Keratinocyte (primary cell): ENCODE results near the gene COQ4. TPM values are rescaled to one million over a fixed set of nuclear protein-coding genes. Genes with fewer than 3 reads are reported as not detected.

Experiments used
- DNase-seq: peaks from one replicate; pipeline ENCODE4 v3.0.0-alpha.2; 2011; ENCODE audit warnings: low read depth, missing footprints, low spot score
- FAIRE-seq: peaks from 2 replicates; lab custom pipeline; 2011; peaks lifted over from hg19 to GRCh38; lab: Jason Lieb, UNC
- H2AFZ ChIP-seq: 2 replicates; pipeline ENCODE4 v1.6.0; 2012; ENCODE audit warnings: low read length, control low read depth, inconsistent platforms; ENCODE audit not compliant: control insufficient read depth
- H3K27ac ChIP-seq: 2 replicates; pipeline ENCODE4 v1.5.1; 2011; ENCODE audit warnings: low read length; ENCODE audit not compliant: control insufficient read depth, insufficient read depth
- H3K27me3 ChIP-seq: 3 replicates; pipeline ENCODE4 v1.6.0; 2011; ENCODE audit warnings: low read length; ENCODE audit not compliant: control insufficient read depth, insufficient read depth; ENCODE audit errors: extremely low read depth
- H3K36me3 ChIP-seq, 2 experiments: 2 replicates in 1 of 2; 3 replicates in 1 of 2; pipeline ENCODE4 v1.5.1; 2011; ENCODE audit warnings: low read length in 2 of 2, mild to moderate bottlenecking in 1 of 2; ENCODE audit not compliant: control insufficient read depth in 2 of 2, insufficient read depth in 2 of 2; ENCODE audit errors: extremely low read depth in 1 of 2
- H3K4me1 ChIP-seq: 3 replicates; pipeline ENCODE4 v1.5.1; 2011; ENCODE audit warnings: low read length; ENCODE audit not compliant: control insufficient read depth, insufficient read depth; ENCODE audit errors: extremely low read depth
- H3K4me2 ChIP-seq: 3 replicates; pipeline ENCODE4 v1.6.0; 2011; ENCODE audit warnings: low read depth, low read length; ENCODE audit not compliant: control insufficient read depth, insufficient read depth; ENCODE audit errors: extremely low read depth
- H3K4me3 ChIP-seq, 3 experiments: fragments of 200-600 bp in 1 of 3; sonication (generic) in 1 of 3; 2 replicates in 2 of 3; 3 replicates in 1 of 3; pipeline ENCODE4 v1.5.1; 2011 to 2016; ENCODE audit warnings: low read length in 3 of 3, mild to moderate bottlenecking in 3 of 3, control low read depth in 2 of 3, inconsistent platforms in 1 of 3, low read depth in 1 of 3, mixed read lengths in 1 of 3, mixed run types in 1 of 3, moderate library complexity in 1 of 3; ENCODE audit not compliant: control insufficient read depth in 2 of 3, insufficient read depth in 2 of 3; ENCODE audit errors: extremely low read depth in 1 of 3
- H3K79me2 ChIP-seq: 2 replicates; pipeline ENCODE4 v1.6.0; 2012; ENCODE audit warnings: low read length; ENCODE audit not compliant: control insufficient read depth, insufficient read depth
- H3K9ac ChIP-seq: 3 replicates; pipeline ENCODE4 v1.6.0; 2011; ENCODE audit warnings: low read length; ENCODE audit not compliant: control insufficient read depth, insufficient read depth; ENCODE audit errors: extremely low read depth
- H3K9me1 ChIP-seq: 3 replicates; pipeline ENCODE4 v1.6.0; 2011; ENCODE audit warnings: low read length; ENCODE audit not compliant: control insufficient read depth, insufficient read depth; ENCODE audit errors: extremely low read depth
- H3K9me3 ChIP-seq: 2 replicates; pipeline ENCODE4 v1.5.1; 2012; ENCODE audit warnings: low read depth, low read length; ENCODE audit not compliant: control insufficient read depth
- H4K20me1 ChIP-seq: 3 replicates; pipeline ENCODE4 v1.6.0; 2011; ENCODE audit warnings: low read length; ENCODE audit not compliant: control insufficient read depth, insufficient read depth; ENCODE audit errors: extremely low read depth
- CTCF ChIP-seq, 3 experiments: IDR thresholded peaks in 1 of 3; conservative IDR thresholded peaks in 1 of 3; optimal IDR thresholded peaks in 1 of 3; 2 replicates in 2 of 3; 3 replicates in 1 of 3; pipeline versions ENCODE3 to v1.5.1; 2011; ENCODE audit warnings: low read length in 3 of 3, mild to moderate bottlenecking in 3 of 3, moderate library complexity in 2 of 3, control low read depth in 1 of 3, inconsistent platforms in 1 of 3; ENCODE audit not compliant: insufficient read depth in 2 of 3; ENCODE audit errors: extremely low read depth in 1 of 3
- EZH2 ChIP-seq: IDR thresholded peaks from one replicate; pipeline ENCODE4 v1.6.1; 2012; ENCODE audit warnings: inconsistent platforms, mild to moderate bottlenecking, low read length, moderate library complexity
- dilution Hi-C: fragments of 300-500 bp; cut with MboI; formaldehyde crosslinking; loops from one replicate; pipeline ENCODE4 v1.7.0; 2020; ENCODE audit warnings: low sequenced_read_pairs; ENCODE audit not compliant: extremely low pct_ligation_motif_present
- polyA plus RNA-seq, 5 experiments: library from polyadenylated mRNA; depleted of rRNA in 3 of 5; stranded (reverse) in 3 of 5; stranded (forward) in 1 of 5; unstranded in 1 of 5; fragments of >200 nt; gene quantifications; 1 replicate in 1 of 5; 2 replicates in 3 of 5; 3 replicates in 1 of 5; pipeline versions ENCODE4 v1.2.1 to v1.2.3, GENCODE V29; 2011 to 2012; ENCODE audit warnings: missing spikeins in 2 of 5, low read depth in 1 of 5, low replicate concordance in 1 of 5

COQ4 gene
- polyA plus RNA-seq, 1 donor (not counting 4 experiments of a cell fraction or from before 2014, with no cell fraction given) = 32.6 TPM

GRCh38 chr9:128293091-128293490 lies 29.5 kb upstream of the COQ4 start:
- TF ChIP-seq EZH2 (no peak), CTCF (optimal IDR thresholded peaks at IDR 0.05 in 1 of 3, IDR thresholded peaks at IDR 0.05 in 1 of 3, conservative IDR thresholded peaks at IDR 0.05 in 1 of 3; ENCODE audit: extremely low read depth in 1 of 3, insufficient read depth in 2 of 3, low read length in 3 of 3) (no peak)
- Histone ChIP-seq H3K4me1 (peaks cover 5% of the 10 kb centered on the region), H3K79me2 (no peaks in the 10 kb centered on the region), H3K27me3 (no peaks in the 10 kb centered on the region), H3K9me1 (no peaks in the 10 kb centered on the region), H3K36me3 (peaks cover 0 to 5% of the 10 kb centered on the region in 2 experiments), H4K20me1 (no peaks in the 10 kb centered on the region), H3K27ac (no peak overlapping the region), H2AFZ (no peak overlapping the region), H3K9ac (no peak overlapping the region), H3K4me3 (no peak overlapping the region), H3K9me3 (no peaks in the 10 kb centered on the region), H3K4me2 (no peak overlapping the region)
- FAIRE-seq (no peak), DNase-seq (no peak)
- dilution Hi-C loops = no loop called here

GRCh38 chr9:128294142-128294541 lies 28.5 kb upstream of the COQ4 start:
- dilution Hi-C loops = no loop called here

More at GRCh38 chr9:128294142-128294541, 28.5 kb upstream of the COQ4 start:
- Histone ChIP-seq H3K27ac (no peak overlapping the region), H3K4me1 (peaks cover 6% of the 10 kb centered on the region), H3K9ac (no peak overlapping the region), H3K9me1 (no peaks in the 10 kb centered on the region), H4K20me1 (no peaks in the 10 kb centered on the region), H3K36me3 (no peaks in the 10 kb centered on the region), H3K4me3 (no peak overlapping the region), H3K4me2 (no peak overlapping the region), H3K79me2 (no peaks in the 10 kb centered on the region), H3K9me3 (no peaks in the 10 kb centered on the region), H3K27me3 (no peaks in the 10 kb centered on the region), H2AFZ (no peak overlapping the region)
- DNase-seq (no peak), FAIRE-seq (no peak)
- no peak for TF ChIP-seq CTCF (optimal IDR thresholded peaks at IDR 0.05 in 1 of 3, IDR thresholded peaks at IDR 0.05 in 1 of 3, conservative IDR thresholded peaks at IDR 0.05 in 1 of 3; ENCODE audit: extremely low read depth in 1 of 3, insufficient read depth in 2 of 3, low read length in 3 of 3)
- no peak for TF ChIP-seq EZH2
